HG02973 (cell line): ENCODE data around the gene MAF.
A peak's percentile ranks its signal among the peaks of the same experiment; 100 is the strongest.

ENCODE experiments used
- ATAC-seq: cut with Tn5 transposase; IDR thresholded peaks from one replicate; pipeline ENCODE4 v1.9.1; 2021; ENCODE audit warnings: moderate library complexity; ENCODE audit not compliant: unreplicated experiment

MAF gene

DNA sequence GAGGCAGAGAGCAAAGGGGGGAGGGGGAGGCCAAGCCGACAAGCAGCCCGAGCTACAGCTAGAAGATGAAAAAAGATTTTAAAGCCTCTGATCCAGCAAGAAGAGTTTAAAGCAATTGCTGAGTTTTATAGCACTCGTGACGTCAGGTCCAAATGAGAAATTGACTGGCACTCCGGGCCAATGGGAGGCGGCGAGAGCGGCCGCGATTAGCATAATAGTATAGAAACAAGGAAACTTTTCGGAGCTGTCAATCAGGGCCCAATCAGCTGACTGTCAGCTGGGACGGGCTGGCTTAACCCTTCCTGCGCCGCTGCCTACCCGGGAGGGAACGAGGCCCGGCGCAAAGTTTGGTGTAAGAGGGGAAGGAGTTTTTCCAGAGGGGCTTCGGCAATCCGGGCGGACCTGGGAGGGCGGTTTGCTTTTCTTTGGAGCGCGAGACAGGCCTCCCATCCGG lies at the start of gene MAF:
MAF (minus strand) TSS at position 100 of the 454 bp plus-strand sequence. CDS start 835 bp downstream, outside the sequence.
- no peak for ATAC-seq

- ATAC-seq: no peak
These were observed 48.3 kb upstream of the MAF start for GRCh38 chr16:79648826-79649225.

- no peak for ATAC-seq
These were observed 47.0 kb upstream of the MAF start for GRCh38 chr16:79647586-79647985.

GRCh38 chr16:79645701-79646100 lies 45.2 kb upstream of the MAF start:
- no peak for ATAC-seq

GRCh38 chr16:79644971-79645667 lies 44.6 kb upstream of the MAF start:
- no peak for ATAC-seq

GRCh38 chr16:79642652-79643051 lies 42.1 kb upstream of the MAF start:
- ATAC-seq: no peak

DNA sequence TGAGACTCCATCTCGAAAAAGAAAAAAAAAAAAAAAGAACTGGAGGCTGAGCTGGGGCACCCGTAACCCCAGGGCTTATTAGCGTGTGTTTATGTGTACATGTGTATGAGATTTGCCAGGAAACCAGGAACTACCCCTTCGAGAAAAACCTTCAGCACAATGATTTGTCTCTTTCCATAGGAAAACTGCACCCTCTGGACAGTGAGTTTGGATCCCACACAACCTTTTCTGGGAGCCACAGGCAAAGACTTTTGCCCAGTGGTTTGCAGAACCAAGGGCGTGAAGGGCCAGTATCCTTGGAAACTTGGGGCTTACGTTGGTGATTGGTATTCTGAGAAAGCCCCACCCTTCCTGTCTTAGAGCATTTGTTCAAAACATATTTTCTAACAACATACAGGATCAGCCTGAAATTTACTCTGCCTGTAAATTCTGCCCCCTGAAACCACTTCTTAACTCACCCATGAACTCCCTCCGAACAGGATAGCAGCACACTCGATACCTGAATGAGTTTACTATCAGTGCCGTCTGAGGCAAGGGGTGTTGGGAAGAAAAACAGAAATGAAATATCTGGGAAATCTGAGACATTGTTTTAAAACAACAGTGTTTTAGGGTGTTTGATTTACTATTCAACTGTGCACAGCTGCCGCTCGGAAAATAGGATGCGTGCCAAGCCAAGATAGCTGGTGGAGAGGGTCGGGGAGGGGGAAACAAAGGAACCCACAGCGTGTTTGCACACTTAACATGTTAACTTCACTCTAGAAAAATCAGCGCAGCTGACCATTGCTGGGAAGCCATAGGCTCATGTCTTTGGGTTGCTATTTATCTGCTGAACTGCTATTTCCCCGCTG lies 40.2 kb upstream of the MAF start:
- ATAC-seq: no peak

DNA sequence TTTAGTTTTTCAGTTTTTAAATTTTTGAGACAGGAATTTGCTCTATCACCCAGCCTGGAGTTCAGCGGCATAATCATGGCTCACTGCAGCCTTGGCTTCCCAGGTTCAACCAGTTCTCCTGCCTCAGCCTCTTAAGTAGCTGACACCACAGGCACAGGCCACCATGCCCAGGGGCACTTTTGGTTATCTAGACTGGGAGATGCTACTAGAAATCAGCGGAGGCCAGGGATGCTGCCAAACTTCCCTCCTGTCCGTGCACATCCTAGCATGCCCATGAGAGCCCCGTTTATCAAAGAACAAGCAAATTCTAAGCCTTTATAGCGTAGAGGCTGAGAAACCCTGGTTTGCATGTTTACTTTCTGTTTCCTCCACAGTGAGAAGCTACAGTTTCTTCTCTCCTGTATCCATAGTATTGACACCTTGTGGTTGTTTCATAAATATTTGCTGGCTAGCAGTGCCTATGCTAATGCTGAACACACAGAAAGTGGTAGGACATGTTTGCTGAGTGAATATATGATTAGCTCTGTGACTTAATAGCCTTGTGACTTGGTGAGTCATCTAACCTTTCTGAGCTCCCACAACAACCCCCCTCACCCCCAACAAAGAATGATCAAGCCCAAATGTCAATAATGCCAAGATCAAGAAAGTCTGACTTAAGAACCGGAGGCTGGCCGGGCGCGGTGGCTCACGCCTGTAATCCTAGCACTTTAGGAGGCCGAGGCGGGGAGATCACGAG lies 39.2 kb upstream of the MAF start:
- ATAC-seq: no peak

DNA sequence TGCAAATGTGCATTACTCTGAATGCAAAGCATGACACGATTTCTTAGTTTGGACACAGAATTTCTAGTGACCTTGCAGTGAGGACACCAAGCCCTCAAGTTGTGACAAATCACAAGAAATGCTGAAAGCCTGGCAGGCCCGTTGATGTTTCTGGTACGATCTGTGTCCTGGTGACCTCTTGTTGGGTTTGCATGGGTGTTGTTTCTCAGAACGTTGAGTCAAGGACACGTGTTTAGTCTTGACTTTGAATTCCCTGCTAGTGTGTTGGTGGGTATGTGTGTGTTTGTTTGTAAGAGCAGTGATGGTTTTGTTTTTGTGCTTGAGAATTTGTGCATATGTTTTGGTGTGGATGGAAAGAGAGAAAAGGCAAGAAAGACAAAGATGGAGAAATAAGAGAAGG lies 37.8 kb upstream of the MAF start:
- ATAC-seq: no peak

GRCh38 chr16:79635488-79635887 lies 35.0 kb upstream of the MAF start:
- ATAC-seq: no peak

- no peak for ATAC-seq
These were observed 33.8 kb upstream of the MAF start for GRCh38 chr16:79634298-79634697.

GRCh38 chr16:79632289-79632688 lies 31.8 kb upstream of the MAF start:
- no peak for ATAC-seq

DNA sequence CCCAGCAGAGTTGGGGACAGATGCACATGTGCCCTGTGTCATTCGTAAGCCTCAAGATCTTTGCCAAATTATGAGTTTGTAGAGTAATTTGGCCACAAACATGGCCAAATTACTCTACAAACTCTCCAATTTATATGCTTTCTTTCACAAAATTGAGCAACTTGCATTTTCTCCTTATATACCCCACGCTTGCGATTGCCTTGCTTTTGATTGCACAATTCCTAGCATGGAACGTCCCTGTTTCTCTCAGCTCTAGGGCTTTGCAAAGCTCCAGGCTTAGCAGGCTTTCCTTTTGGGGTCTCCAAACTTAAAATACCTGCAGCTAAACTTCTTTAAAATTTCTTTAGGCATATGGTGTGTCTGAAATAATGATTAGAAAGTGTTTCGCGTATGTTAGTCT lies 28.5 kb upstream of the MAF start:
- no peak for ATAC-seq

GRCh38 chr16:79628501-79628975 lies 28.0 kb upstream of the MAF start:
- ATAC-seq: peak; percentile 92

- no peak for ATAC-seq
These were observed 26.6 kb upstream of the MAF start for GRCh38 chr16:79627092-79627491.

DNA sequence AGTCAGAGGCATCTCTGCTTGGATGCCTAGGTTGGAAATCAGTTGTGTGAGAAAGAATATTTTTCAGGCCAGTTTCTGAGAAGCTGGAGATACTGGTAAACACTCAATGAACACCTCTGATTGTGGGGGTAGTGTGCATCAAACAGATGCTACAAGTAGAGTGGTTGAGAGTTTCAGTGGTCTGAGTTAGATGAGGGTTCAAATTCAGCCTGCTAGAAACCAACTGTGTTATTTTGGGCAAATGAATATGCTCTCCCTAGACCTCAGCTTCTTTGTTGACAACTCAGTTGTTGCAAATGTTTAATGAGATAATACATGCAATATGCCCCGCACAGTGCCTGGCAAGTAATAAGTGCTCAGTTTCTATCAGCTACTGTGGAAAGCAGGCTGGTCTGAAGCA lies 25.2 kb upstream of the MAF start:
- ATAC-seq: no peak

DNA sequence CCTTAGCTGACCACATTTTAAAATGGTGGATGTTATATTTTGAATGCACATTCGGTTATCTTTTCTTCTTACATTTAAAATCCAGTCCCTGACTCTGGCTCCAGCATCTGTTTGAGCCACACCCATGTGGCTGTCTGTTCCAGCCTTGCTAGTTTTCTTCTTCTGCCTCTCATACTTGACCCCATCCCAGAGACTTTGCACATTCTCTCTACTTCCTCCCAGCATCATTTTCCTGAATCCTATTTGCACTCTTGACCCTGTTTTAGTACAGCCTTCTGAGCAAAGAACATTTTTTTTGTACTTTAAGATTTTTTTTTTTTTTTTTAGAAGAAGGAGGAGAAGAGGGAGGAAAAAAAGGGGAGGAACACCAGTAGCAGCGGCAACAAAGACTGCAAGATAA lies 23.3 kb upstream of the MAF start:
- ATAC-seq: no peak

DNA sequence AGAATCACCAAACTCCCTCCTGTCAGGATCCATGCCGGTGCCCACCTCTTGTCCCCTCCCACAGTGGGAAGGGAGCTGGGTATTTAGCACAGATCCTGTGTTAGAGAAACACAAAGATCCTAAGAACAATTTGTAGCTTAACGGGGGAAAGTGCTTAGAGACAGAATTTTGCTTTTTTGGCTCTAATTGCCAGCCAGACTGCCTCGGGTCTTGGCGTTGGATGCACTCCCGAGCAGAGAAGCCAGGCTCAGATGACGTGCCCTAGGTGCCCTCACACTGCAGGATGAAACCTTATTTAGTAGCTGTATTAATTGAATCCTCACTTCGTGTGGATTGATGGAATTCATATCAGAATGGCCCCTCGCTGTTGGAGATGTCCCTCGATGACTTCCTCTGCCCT lies 22.5 kb upstream of the MAF start:
- no peak for ATAC-seq

DNA sequence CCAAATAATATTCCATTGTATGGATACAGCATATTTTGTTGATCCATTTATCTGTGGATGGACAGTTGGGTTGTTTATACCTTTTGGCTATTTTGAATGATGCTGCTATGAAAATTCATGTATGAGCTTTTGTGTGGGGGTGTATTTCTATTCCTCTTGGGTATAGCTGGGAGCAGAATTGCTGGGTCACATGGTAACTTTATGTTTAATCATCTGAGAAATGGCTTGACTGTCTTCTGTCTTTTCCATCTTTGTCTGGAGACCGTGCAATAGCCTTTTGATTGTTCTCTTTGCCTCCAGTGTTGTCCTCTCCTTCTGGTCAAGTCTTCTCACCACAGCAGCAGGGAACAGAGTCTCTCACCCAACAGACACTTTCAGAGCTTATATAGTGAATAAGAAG lies 20.5 kb upstream of the MAF start:
- ATAC-seq: no peak

- ATAC-seq: no peak
These were observed 18.1 kb upstream of the MAF start for GRCh38 chr16:79618692-79619050.

GRCh38 chr16:79618041-79618691 lies 17.6 kb upstream of the MAF start:
- no peak for ATAC-seq
